ENCODE measurements around the gene ATG4C.

Gene ATG4C

DNA sequence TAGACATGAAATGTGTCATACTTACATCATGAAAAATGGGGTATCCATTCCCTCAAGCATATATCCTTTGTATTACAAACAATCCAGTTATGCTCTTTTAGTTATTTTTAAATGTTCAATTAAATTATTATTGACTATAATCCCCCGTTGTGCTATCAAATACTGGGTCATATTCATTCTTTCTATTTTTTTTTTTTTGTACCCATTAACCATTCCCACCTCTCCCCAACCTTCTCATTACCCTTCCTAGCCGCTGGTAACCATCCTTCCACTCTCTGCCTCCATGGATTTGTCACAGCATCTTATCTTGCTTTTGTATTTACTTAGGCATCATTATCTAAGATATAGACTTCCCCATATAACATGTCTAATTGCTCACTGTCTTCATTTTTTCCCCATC lies 15.8 kb downstream of the ATG4C start:
- H3K4me3 ChIP-seq (replicated peaks; ENCODE audit: low read depth, low read length): no peak overlapping the region
- DNase-seq (ENCODE audit: extremely low read depth, insufficient read length): no peak
- TF ChIP-seq, protein P1, sequence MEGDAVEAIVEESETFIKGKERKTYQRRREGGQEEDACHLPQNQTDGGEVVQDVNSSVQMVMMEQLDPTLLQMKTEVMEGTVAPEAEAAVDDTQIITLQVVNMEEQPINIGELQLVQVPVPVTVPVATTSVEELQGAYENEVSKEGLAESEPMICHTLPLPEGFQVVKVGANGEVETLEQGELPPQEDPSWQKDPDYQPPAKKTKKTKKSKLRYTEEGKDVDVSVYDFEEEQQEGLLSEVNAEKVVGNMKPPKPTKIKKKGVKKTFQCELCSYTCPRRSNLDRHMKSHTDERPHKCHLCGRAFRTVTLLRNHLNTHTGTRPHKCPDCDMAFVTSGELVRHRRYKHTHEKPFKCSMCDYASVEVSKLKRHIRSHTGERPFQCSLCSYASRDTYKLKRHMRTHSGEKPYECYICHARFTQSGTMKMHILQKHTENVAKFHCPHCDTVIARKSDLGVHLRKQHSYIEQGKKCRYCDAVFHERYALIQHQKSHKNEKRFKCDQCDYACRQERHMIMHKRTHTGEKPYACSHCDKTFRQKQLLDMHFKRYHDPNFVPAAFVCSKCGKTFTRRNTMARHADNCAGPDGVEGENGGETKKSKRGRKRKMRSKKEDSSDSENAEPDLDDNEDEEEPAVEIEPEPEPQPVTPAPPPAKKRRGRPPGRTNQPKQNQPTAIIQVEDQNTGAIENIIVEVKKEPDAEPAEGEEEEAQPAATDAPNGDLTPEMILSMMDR (IDR thresholded peaks at IDR 0.05; ENCODE audit: insufficient read depth, low read length, poor library complexity, severe bottlenecking): no peak

DNA sequence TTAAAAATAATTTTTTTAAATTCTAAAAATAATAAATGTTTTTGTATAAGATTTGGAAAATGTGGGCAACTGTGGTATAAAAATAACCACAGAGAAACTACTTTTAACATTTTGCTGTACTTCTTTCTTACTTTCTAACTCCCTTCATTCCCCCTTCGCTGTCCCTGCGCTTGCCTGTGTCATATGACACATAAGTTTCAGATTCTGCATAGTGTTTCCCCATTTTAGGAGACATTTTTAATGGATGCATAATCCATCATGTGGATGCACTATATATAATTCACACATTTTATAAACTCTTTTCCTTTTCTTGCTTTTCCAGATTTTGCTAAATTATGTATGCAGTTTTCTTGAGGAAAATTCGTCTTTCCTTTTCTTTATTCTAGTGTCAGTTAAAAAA lies 16.3 kb downstream of the ATG4C start:
- Histone ChIP-seq H3K36me3 (ENCODE audit: control insufficient read depth, insufficient read depth, low read length) (no peaks in the 10 kb centered on the region), H3K4me3 (replicated peaks; ENCODE audit: low read depth, low read length) (no peak overlapping the region), H3K27me3 (replicated peaks; ENCODE audit: control insufficient read depth, insufficient read depth, low read length) (no peaks in the 10 kb centered on the region)
- no peak for DNase-seq (ENCODE audit: extremely low read depth, insufficient read length)
- TF ChIP-seq, protein P1 (IDR thresholded peaks at IDR 0.05; ENCODE audit: insufficient read depth, low read length, poor library complexity, severe bottlenecking): no peak

More for the DNA sequence above, 15.8 kb downstream of the ATG4C start:
- no peaks in the 10 kb centered on the region for H3K36me3 ChIP-seq (ENCODE audit: control insufficient read depth, insufficient read depth, low read length)
- no peaks in the 10 kb centered on the region for H3K27me3 ChIP-seq (replicated peaks; ENCODE audit: control insufficient read depth, insufficient read depth, low read length)

GRCh38 chr1:62800825-62801306 lies 16.9 kb downstream of the ATG4C start:
- Histone ChIP-seq H3K4me3 (replicated peaks; ENCODE audit: low read depth, low read length) (no peak overlapping the region), H3K27me3 (replicated peaks; ENCODE audit: control insufficient read depth, insufficient read depth, low read length) (no peaks in the 10 kb centered on the region), H3K36me3 (ENCODE audit: control insufficient read depth, insufficient read depth, low read length) (no peaks in the 10 kb centered on the region)
- TF ChIP-seq, protein P1 (IDR thresholded peaks at IDR 0.05; ENCODE audit: insufficient read depth, low read length, poor library complexity, severe bottlenecking): no peak
- peak; percentile 60 for DNase-seq (ENCODE audit: extremely low read depth, insufficient read length)

DNA sequence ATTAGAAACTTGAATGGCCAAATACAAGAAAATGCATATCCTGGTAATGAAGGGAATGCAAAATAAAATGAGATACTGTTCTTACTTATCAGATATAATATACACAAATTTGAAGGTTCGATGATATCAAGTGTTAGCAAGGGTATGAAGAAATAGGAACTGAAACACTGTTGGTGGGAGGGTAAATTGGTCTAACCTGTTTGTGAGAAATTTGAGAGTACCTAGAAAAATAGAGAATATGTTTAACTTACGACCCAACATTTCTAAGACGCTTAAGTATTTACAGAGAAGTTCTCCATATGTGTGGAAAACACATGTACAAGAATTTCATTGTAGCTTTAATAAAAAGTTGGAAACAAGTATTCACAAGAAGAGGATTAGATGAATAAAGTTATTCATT lies 25.9 kb downstream of the ATG4C start:
- TF ChIP-seq, protein P1 (IDR thresholded peaks at IDR 0.05; ENCODE audit: insufficient read depth, low read length, poor library complexity, severe bottlenecking): no peak
- Histone ChIP-seq H3K36me3 (ENCODE audit: control insufficient read depth, insufficient read depth, low read length) (no peaks in the 10 kb centered on the region), H3K27me3 (replicated peaks; ENCODE audit: control insufficient read depth, insufficient read depth, low read length) (no peaks in the 10 kb centered on the region), H3K4me3 (replicated peaks; ENCODE audit: low read depth, low read length) (no peak overlapping the region; the same call in 1 of the 2 replicates)
- DNase-seq (ENCODE audit: extremely low read depth, insufficient read length): peak; percentile 29

DNA sequence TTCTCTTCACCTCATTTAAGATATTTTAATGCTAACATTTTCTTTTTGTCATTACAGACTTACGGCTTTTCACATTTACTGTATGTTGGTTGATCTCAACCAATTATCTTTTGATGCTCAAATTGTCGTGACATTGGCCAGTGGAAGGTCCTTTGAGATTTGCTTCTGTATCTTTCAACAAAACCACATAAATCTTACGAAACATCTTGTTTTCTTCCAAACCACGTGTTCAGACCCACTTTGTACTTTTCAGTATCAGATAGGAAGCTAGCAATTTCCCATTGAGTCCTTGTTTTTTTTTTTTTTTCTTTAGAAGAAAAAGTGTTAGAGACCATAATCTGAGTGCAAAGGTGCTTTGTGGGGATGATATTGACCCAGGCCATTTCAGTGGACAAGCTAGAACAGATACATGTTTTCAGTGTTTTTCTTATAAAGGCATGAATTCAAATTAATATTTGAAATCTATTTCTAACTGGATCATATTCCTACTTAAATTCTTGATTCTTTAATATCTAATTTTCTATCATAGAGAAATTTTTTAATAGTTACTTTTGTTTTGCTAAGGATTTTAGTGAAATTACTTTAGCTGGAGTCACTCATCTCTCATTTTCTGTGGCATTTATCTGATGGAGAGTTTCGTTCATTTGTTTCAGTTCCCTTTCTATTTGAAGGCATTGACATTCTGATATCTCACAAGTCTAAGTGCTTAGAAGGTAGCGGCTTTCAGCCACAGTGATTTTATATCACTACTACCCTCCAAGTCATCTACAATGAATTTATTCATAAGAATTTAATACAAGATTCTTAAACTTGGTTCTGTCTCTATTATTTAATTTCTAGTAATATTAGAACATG lies 26.7 kb downstream of the ATG4C start:
- H3K4me3 ChIP-seq (replicated peaks; ENCODE audit: low read depth, low read length): no peak overlapping the region
- peak; percentile 25 for DNase-seq (ENCODE audit: extremely low read depth, insufficient read length)

More for the DNA sequence above, 26.7 kb downstream of the ATG4C start:
- Histone ChIP-seq H3K27me3 (replicated peaks; ENCODE audit: control insufficient read depth, insufficient read depth, low read length) (no peaks in the 10 kb centered on the region), H3K36me3 (ENCODE audit: control insufficient read depth, insufficient read depth, low read length) (no peaks in the 10 kb centered on the region)
- TF ChIP-seq, protein P1 (IDR thresholded peaks at IDR 0.05; ENCODE audit: insufficient read depth, low read length, poor library complexity, severe bottlenecking): no peak
